Gastroesophageal sphincter (tissue), 4 donors: Measurements from ENCODE around the gene UPB1. TPM values are rescaled to one million over a fixed set of nuclear protein-coding genes. Genes with fewer than 3 reads are reported as not detected.

Experiments
- ATAC-seq: fragments of 150-250 bp; one replicate; pipeline ENCODE4 v1.9.1; 2016; ENCODE audit warnings: mild to moderate bottlenecking, moderate library complexity
- H3K27ac ChIP-seq, 4 donors: fragments of 200-600 bp; sonication (generic) in 3 of 4; 1 replicate in 3 of 4; 2 replicates in 1 of 4; pipeline ENCODE4 v1.5.1; 2016 to 2019
- H3K27me3 ChIP-seq: fragments of 200-600 bp; sonication (generic); one replicate; pipeline ENCODE4 v1.5.1; 2019
- H3K36me3 ChIP-seq, 2 donors: fragments of 200-600 bp; sonication (generic); one replicate each; pipeline ENCODE4 v1.5.1; 2019; ENCODE audit warnings: control low read depth in 1 of 2
- H3K4me1 ChIP-seq, 3 donors: fragments of 200-600 bp; sonication (generic); 1 replicate in 2 of 3; 2 replicates in 1 of 3; pipeline ENCODE4 v1.5.1; 2016 to 2019; ENCODE audit warnings: control low read depth in 2 of 3
- H3K4me3 ChIP-seq, 2 donors: fragments of 200-600 bp; sonication (generic); one replicate each; pipeline ENCODE4 v1.5.1; 2019; ENCODE audit warnings: mild to moderate bottlenecking in 1 of 2, moderate library complexity in 1 of 2
- H3K9me3 ChIP-seq, 3 donors: fragments of 200-600 bp; sonication (generic); one replicate each; pipeline ENCODE4 v1.5.1; 2017 to 2019; ENCODE audit warnings: control low read depth in 2 of 3
- EP300 ChIP-seq: sonication (generic); formaldehyde crosslinking; IDR thresholded peaks from one replicate; pipeline ENCODE4 v1.6.1; 2017; ENCODE audit warnings: antibody characterized with exemption, mild to moderate bottlenecking
- POLR2A ChIP-seq, 2 donors: fragments of 450-650 bp; IDR thresholded peaks; one replicate each; pipeline ENCODE4 v1.6.1; 2017; ENCODE audit warnings: antibody characterized with exemption in 2 of 2, mild to moderate bottlenecking in 2 of 2, moderate library complexity in 1 of 2
- POLR2AphosphoS5 ChIP-seq: sonication (generic); formaldehyde crosslinking; IDR thresholded peaks from one replicate; pipeline ENCODE4 v1.6.1; 2017; ENCODE audit warnings: antibody characterized with exemption
- WGBS, 2 donors: methylation state at CpG; one replicate each; pipeline ENCODE4 v1.1.5; 2018; ENCODE audit warnings: low coverage in 1 of 2; 5-methylcytosine and 5-hydroxymethylcytosine counted together
- total RNA-seq, 4 donors: library from RNA; depleted of rRNA; stranded (reverse); fragments of >200 nt; gene quantifications; one replicate each; pipeline ENCODE4 v1.1.0, GENCODE V29; 2016
- TF ChIP-seq, protein P1 (sequence below), 4 experiments: fragments of 200-600 bp in 2 of 4; fragments of 450-650 bp in 2 of 4; sonication (generic) in 1 of 4; IDR thresholded peaks; one replicate each; pipeline ENCODE4 v1.5.1; 2017 to 2019; ENCODE audit warnings: antibody characterized with exemption in 4 of 4, mild to moderate bottlenecking in 2 of 4, moderate library complexity in 2 of 4

Gene UPB1
- total RNA-seq, 4 donors from 2014 or later: 0.13 to 0.93 (median 0.50) TPM; not detected in 1

DNA sequence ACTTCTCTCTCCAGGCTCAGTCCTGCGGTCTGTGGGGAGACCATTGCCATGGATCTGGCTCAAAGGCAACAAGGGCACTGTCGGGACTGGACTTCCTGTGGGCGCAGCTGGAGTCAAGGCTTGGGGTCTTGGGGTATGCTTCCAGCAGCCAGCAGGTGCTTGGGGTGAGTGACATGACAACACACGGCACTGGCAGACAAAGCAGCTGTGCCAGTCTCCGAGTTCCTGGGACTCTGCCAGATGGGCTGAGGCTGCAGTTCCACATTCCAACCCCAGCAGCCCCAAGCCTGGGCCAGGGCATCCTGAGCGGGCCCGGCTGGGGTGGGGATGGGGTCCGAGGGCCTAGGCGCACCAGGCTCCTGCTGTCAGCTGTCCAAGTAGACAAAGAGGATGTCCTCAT, 47.5 kb downstream of the UPB1 start:
- no CpG with 5 or more reads among the region's 9 CpGs for WGBS, 2 donors

DNA sequence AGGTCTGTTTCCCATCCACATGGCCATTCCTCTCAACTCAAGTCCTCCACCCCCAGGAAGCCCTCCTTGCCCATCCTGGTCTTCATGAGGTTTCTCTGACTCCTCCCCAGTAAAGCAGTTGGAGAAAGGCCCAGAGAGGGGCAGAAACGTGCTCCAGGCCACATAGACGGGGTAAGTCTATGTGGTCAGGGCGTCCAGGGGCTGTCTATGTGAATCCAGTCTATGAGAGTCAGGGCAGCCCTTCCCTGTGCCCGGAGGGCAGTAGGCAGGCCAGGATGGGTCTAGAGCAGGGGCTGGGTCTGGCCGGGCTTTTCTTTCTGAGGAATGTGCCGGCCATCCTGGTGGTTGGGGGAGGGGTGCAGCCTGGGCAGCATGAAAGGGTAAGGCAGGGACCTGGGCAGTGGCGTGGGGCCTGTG, 48.1 kb downstream of the UPB1 start:
- Histone ChIP-seq H3K36me3 (peaks cover 0 to 94% of the 10 kb centered on the region in 2 donors), H3K27ac (peak overlapping the region in 1 of 4 donors; percentile 44)

More for the DNA sequence above, 47.5 kb downstream of the UPB1 start:
- no peak for TF ChIP-seq POLR2AphosphoS5
- TF ChIP-seq, protein P1, sequence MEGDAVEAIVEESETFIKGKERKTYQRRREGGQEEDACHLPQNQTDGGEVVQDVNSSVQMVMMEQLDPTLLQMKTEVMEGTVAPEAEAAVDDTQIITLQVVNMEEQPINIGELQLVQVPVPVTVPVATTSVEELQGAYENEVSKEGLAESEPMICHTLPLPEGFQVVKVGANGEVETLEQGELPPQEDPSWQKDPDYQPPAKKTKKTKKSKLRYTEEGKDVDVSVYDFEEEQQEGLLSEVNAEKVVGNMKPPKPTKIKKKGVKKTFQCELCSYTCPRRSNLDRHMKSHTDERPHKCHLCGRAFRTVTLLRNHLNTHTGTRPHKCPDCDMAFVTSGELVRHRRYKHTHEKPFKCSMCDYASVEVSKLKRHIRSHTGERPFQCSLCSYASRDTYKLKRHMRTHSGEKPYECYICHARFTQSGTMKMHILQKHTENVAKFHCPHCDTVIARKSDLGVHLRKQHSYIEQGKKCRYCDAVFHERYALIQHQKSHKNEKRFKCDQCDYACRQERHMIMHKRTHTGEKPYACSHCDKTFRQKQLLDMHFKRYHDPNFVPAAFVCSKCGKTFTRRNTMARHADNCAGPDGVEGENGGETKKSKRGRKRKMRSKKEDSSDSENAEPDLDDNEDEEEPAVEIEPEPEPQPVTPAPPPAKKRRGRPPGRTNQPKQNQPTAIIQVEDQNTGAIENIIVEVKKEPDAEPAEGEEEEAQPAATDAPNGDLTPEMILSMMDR (IDR thresholded peaks at IDR 0.05): no peak
- no peak for TF ChIP-seq EP300
- no peak for TF ChIP-seq POLR2A (IDR thresholded peaks at IDR 0.05)
- H3K36me3 ChIP-seq: peaks cover 0 to 89% of the 10 kb centered on the region in 2 donors
- no peaks in the 10 kb centered on the region for H3K27me3 ChIP-seq
- H3K4me1 ChIP-seq: peaks cover 0 to 41% (median 7%) of the 10 kb centered on the region in 3 donors
- H3K27ac ChIP-seq: peak overlapping the region in 1 of 4 donors; percentile 44
- H3K4me3 ChIP-seq: no peak overlapping the region
- ATAC-seq: no peak
- H3K9me3 ChIP-seq: no peaks in the 10 kb centered on the region

DNA sequence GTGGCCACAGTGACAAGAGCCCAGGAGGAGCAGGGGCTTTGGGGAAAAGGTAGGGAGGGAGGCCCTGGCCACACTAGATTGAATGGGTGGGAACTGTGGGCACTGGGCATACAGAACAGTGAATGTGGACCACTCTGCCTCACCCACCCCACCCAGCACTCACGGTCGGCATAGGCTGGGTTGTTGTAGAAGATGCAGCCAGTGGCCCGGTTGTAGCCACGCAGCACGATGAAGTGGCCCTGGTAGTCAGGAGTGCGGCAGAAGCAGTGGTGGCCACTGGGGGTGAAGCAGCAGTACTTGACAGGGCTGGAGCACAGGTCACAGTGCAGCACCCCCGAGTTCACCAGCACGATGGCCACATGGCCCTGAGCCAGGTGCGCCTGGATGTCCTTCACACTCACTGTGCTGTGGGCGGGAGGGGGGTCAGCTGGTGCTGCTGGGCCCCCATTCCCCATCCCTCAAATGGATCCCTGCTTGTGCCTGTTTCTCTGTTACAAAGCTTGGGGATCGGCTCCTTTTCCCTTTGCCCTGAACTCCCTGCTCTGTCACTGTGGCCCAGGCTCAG, 48.6 kb downstream of the UPB1 start:
- no peak overlapping the region for H3K4me3 ChIP-seq
- whole genome bisulfite sequencing, 2 donors: 80 to 90% methylated on average over 2 of the region's 11 CpGs
- TF ChIP-seq, protein P1 (IDR thresholded peaks at IDR 0.05): no peak
- TF ChIP-seq POLR2AphosphoS5 (no peak), EP300 (no peak), POLR2A (IDR thresholded peaks at IDR 0.05) (no peak)
- no peaks in the 10 kb centered on the region for H3K9me3 ChIP-seq
- no peaks in the 10 kb centered on the region for H3K27me3 ChIP-seq
- no peak for ATAC-seq
- H3K4me1 ChIP-seq: peaks cover 0 to 41% (median 7%) of the 10 kb centered on the region in 3 donors
- peak overlapping the region in 3 of 4 donors; percentile 33 to 66 (median 44) for H3K27ac ChIP-seq
- peaks cover 0 to 96% of the 10 kb centered on the region in 2 donors for H3K36me3 ChIP-seq

More for the DNA sequence above, 48.1 kb downstream of the UPB1 start:
- no peak for ATAC-seq
- WGBS, 2 donors: 69 to 75% methylated on average over 3 to 5 of the region's 7 CpGs
- Histone ChIP-seq H3K9me3 (no peaks in the 10 kb centered on the region), H3K4me3 (no peak overlapping the region), H3K27me3 (no peaks in the 10 kb centered on the region), H3K4me1 (peaks cover 0 to 41% (median 7%) of the 10 kb centered on the region in 3 donors)
- TF ChIP-seq POLR2AphosphoS5: no peak

DNA sequence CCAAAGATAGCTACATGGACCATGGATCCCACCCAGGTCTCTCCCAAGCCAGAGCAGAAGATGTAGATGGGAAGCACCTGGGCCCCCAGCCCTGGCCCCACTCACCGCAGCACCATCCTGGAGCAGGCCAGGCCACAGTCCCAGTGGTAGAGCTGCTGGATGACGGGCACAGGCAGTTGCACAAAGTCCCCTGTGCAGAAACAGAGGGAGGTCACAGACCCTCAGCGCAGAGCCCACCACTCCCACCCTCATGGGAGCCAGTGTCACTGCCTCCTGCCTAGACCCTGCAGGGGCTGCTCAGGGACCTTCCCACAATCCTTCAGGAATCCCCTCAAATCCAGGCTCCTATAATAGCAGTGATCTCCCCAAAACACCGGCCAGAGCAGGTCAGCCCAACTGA, 53.7 kb downstream of the UPB1 start:
- WGBS, 2 donors: 78 to 83% methylated on average over 1 of the region's 4 CpGs
- Histone ChIP-seq H3K4me3 (no peak overlapping the region), H3K9me3 (no peaks in the 10 kb centered on the region), H3K27ac (no peak overlapping the region), H3K4me1 (peaks cover 0 to 64% (median 22%) of the 10 kb centered on the region in 3 donors), H3K27me3 (no peaks in the 10 kb centered on the region), H3K36me3 (peaks cover 0 to 70% of the 10 kb centered on the region in 2 donors)
- TF ChIP-seq EP300 (no peak), POLR2A (IDR thresholded peaks at IDR 0.05) (no peak), POLR2AphosphoS5 (no peak)
- TF ChIP-seq, protein P1 (IDR thresholded peaks at IDR 0.05): no peak
- ATAC-seq: no peak

DNA sequence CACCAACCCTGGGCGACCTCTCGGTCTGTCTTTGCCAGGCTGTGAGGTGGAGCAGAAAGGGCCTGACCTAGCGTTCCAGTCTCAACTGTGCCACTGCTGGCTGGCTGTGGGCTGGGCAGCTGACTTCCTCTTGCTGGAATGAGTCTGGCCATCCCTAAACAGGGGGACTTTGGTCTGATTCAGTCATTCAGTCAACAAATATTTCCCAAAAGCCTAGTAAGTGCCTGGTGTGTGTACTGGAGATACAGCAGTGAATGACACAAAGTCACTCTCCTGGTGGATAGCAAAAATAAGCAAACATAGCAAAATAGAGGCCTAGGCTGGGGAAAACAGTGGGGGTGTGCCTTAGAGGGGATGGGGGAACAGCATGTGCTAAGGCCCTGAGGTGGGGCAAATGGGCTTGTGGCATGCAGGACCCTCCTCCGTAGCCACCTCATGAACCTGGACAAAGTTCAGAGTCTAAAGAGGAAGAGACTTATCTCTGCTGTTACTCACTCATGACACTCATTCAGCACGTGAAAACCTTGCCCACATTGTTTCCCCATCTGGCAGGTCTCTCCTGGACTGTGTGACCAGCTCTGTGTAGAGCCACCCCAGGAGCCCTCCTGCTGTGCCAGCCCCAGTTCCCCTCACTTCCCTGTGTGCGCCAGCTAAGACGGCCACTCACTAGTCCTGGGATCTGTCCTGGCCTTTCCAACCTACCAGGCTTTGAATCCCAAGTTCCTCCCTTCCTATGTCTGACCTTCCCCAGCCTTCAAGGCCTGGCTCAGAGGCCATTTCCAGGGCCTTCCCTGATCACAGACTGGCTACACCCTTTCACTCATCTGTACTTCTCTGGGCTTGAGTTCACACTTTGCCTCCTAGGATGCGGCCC, 55.1 kb downstream of the UPB1 start:
- peaks cover 0 to 56% (median 19%) of the 10 kb centered on the region in 3 donors for H3K4me1 ChIP-seq
- H3K36me3 ChIP-seq: peaks cover 0 to 56% of the 10 kb centered on the region in 2 donors
- 79 to 82% methylated on average over 4 to 8 of the region's 8 CpGs for WGBS, 2 donors

More for the DNA sequence above, 55.1 kb downstream of the UPB1 start:
- TF ChIP-seq, protein P1 (IDR thresholded peaks at IDR 0.05): no peak
- TF ChIP-seq POLR2A (IDR thresholded peaks at IDR 0.05) (no peak), EP300 (no peak), POLR2AphosphoS5 (no peak)
- no peak overlapping the region for H3K4me3 ChIP-seq
- H3K9me3 ChIP-seq: no peaks in the 10 kb centered on the region
- ATAC-seq: no peak
- H3K27me3 ChIP-seq: no peaks in the 10 kb centered on the region
- no peak overlapping the region for H3K27ac ChIP-seq
